GM23338 (cell line): ENCODE data around the gene FAM8A1. TPM values are rescaled to one million over a fixed set of nuclear protein-coding genes. Genes with fewer than 3 reads are reported as not detected.
A peak's percentile ranks its signal among the peaks of the same experiment; 100 is the strongest.

Experiments
- ATAC-seq: fragments of 200-7000 bp; cut with Tn5 transposase; 3 replicates; pipeline ENCODE4 v1.9.1; 2020
- DNase-seq: peaks from one replicate; pipeline ENCODE4 v3.0.0-alpha.2; 2015; ENCODE audit warnings: low spot score
- H2AFZ ChIP-seq: fragments of 200-600 bp; sonication (generic); 2 replicates; pipeline ENCODE4 v1.8.0; 2016; ENCODE audit warnings: antibody characterized with exemption, mild to moderate bottlenecking, moderate library complexity
- H3F3A ChIP-seq: fragments of 200-600 bp; sonication (generic); replicated peaks from 2 replicates; pipeline ENCODE4 v1.8.0; 2017; ENCODE audit warnings: antibody characterized with exemption, mixed run types, low read depth
- H3K27ac ChIP-seq: fragments of 200-600 bp; sonication (generic); 2 replicates; pipeline ENCODE4 v1.6.1; 2016; ENCODE audit warnings: low read depth
- H3K27me3 ChIP-seq: fragments of 200-600 bp; sonication (generic); 2 replicates; pipeline ENCODE4 v1.8.0; 2016; ENCODE audit warnings: mild to moderate bottlenecking, mixed run types, moderate library complexity; ENCODE audit not compliant: insufficient read depth
- H3K36me3 ChIP-seq: fragments of 200-600 bp; sonication (generic); 2 replicates; pipeline ENCODE4 v1.8.0; 2016; ENCODE audit warnings: mild to moderate bottlenecking; ENCODE audit not compliant: insufficient read depth
- H3K4me1 ChIP-seq: fragments of 200-600 bp; sonication (generic); 2 replicates; pipeline ENCODE4 v1.8.0; 2016; ENCODE audit warnings: mild to moderate bottlenecking, moderate library complexity; ENCODE audit not compliant: insufficient read depth
- H3K4me2 ChIP-seq: fragments of 200-600 bp; sonication (generic); 2 replicates; pipeline ENCODE4 v1.7.1; 2017; ENCODE audit warnings: mixed run types
- H3K4me3 ChIP-seq: fragments of 200-600 bp; sonication (generic); 2 replicates; pipeline ENCODE4 v1.6.1; 2016; ENCODE audit warnings: mixed run types
- H3K79me2 ChIP-seq: fragments of 200-600 bp; sonication (generic); replicated peaks from 2 replicates; pipeline ENCODE4 v1.8.0; 2017; ENCODE audit warnings: mild to moderate bottlenecking; ENCODE audit not compliant: insufficient read depth
- H3K9me2 ChIP-seq: fragments of 200-600 bp; sonication (generic); 2 replicates; pipeline ENCODE4 v1.8.0; 2017; ENCODE audit not compliant: insufficient read depth
- H4K20me1 ChIP-seq: fragments of 200-600 bp; sonication (generic); replicated peaks from 2 replicates; pipeline ENCODE4 v1.8.0; 2017; ENCODE audit warnings: mild to moderate bottlenecking; ENCODE audit not compliant: insufficient read depth
- H3K27ac Mint-ChIP-seq: 2 replicates; pipeline ENCODE4 v1.8.0; 2020; ENCODE audit warnings: inconsistent platforms, mild to moderate bottlenecking, moderate library complexity, mixed read lengths
- H3K27me3 Mint-ChIP-seq: 3 replicates; pipeline ENCODE4 v1.8.0; 2022; ENCODE audit warnings: low read depth, mild to moderate bottlenecking, moderate library complexity, mixed read lengths, inconsistent platforms; ENCODE audit not compliant: insufficient read depth, poor library complexity
- H3K36me3 Mint-ChIP-seq: 3 replicates; pipeline ENCODE4 v1.8.0; 2021; ENCODE audit warnings: low read depth, mild to moderate bottlenecking, inconsistent platforms, moderate library complexity, mixed read lengths
- H3K4me1 Mint-ChIP-seq: 3 replicates; pipeline ENCODE4 v1.8.0; 2020; ENCODE audit warnings: mild to moderate bottlenecking, inconsistent platforms, mixed read lengths
- H3K4me3 Mint-ChIP-seq: 3 replicates; pipeline ENCODE4 v1.8.0; 2021; ENCODE audit warnings: moderate library complexity, mild to moderate bottlenecking, inconsistent platforms, mixed read lengths
- H3K9me3 Mint-ChIP-seq: 3 replicates; pipeline ENCODE4 v1.8.0; 2020; ENCODE audit warnings: moderate library complexity, mild to moderate bottlenecking, inconsistent platforms, mixed read lengths
- CREB1 ChIP-seq: fragments of 250-450 bp; sonication (Bioruptor Pico); IDR thresholded peaks from 2 replicates; pipeline ENCODE4 v1.5.0; 2020; ENCODE audit warnings: low read depth, mild to moderate bottlenecking, moderate library complexity
- EZH2 ChIP-seq: fragments of 200-600 bp; sonication (generic); IDR thresholded peaks from one replicate; pipeline ENCODE4 v1.8.0; 2017; ENCODE audit warnings: antibody characterized with exemption, mild to moderate bottlenecking, low read depth; ENCODE audit not compliant: unreplicated experiment
- JUNB ChIP-seq: IDR thresholded peaks from one replicate; pipeline ENCODE4 v1.6.1; 2016; ENCODE audit warnings: antibody characterized with exemption; ENCODE audit not compliant: unreplicated experiment
- POLR2AphosphoS5 ChIP-seq: IDR thresholded peaks from 2 replicates; pipeline ENCODE4 v1.6.1; 2016; ENCODE audit warnings: antibody characterized with exemption, low read depth
- STAT1 ChIP-seq: IDR thresholded peaks from one replicate; pipeline ENCODE4 v1.6.1; 2016; ENCODE audit warnings: antibody characterized with exemption; ENCODE audit not compliant: unreplicated experiment
- ZNF114 ChIP-seq: fragments of 250-450 bp; sonication (Bioruptor Pico); IDR thresholded peaks from 2 replicates; pipeline ENCODE4 v1.5.0; 2020; ENCODE audit warnings: mild to moderate bottlenecking, moderate library complexity
- ZNF331 ChIP-seq: fragments of 250-450 bp; sonication (Bioruptor Pico); IDR thresholded peaks from 2 replicates; pipeline ENCODE4 v1.5.0; 2020; ENCODE audit warnings: low read depth, mild to moderate bottlenecking, moderate library complexity
- polyA plus RNA-seq: library from polyadenylated mRNA; unstranded; fragments of >200 nt; fragmentation: Nextera tagmentation; extraction: Ambion mirVana; gene quantifications from 2 replicates; pipeline ENCODE4 v1.2.1, GENCODE V29; 2016
- total RNA-seq: library from RNA; depleted of rRNA; stranded (reverse); fragments of >200 nt; shearing (Covaris generic); gene quantifications from 2 replicates; pipeline ENCODE4 v1.2.3, GENCODE V29; 2014
- TF ChIP-seq, protein P1 (sequence below), 2 experiments: fragments of 200-600 bp in 1 of 2; sonication (generic) in 1 of 2; conservative IDR thresholded peaks; 2 replicates each; pipeline versions ENCODE4 v1.5.1 to v1.6.1; 2016 to 2017; ENCODE audit warnings: antibody characterized with exemption in 2 of 2, low read depth in 2 of 2, mild to moderate bottlenecking in 2 of 2, moderate library complexity in 1 of 2
- TF ChIP-seq, protein P2 (sequence below): fragments of 250-450 bp; sonication (Bioruptor Pico); IDR thresholded peaks from 2 replicates; pipeline ENCODE4 v1.5.0; 2020; ENCODE audit warnings: mild to moderate bottlenecking, moderate library complexity

The FAM8A1 gene
- total and polyA plus RNA-seq, 2 experiments from 2014 or later: 4.0 to 15.6 TPM

DNA sequence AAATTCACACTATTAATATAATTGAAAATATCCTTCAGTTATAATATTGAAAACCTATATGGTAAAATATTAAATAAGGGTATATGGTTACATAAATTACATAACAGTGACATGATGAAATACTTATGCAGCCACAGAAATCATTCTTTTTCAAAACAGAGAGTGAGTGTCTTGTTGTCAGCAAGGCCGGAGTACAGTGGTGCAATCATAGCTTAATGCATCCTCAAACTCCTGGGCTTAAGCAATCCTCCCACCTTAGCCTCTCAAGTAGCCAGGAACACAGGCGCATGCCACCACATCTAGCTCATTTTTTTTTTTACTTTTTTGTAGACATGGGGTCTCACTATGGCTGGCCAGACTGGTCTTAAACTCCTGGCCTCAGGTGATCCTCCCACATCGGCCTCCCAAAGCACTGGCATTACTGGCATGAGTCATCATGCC lies 40.4 kb downstream of the FAM8A1 start:
- TF ChIP-seq CREB1 (no peak), JUNB (no peak)
- TF ChIP-seq, protein P1, sequence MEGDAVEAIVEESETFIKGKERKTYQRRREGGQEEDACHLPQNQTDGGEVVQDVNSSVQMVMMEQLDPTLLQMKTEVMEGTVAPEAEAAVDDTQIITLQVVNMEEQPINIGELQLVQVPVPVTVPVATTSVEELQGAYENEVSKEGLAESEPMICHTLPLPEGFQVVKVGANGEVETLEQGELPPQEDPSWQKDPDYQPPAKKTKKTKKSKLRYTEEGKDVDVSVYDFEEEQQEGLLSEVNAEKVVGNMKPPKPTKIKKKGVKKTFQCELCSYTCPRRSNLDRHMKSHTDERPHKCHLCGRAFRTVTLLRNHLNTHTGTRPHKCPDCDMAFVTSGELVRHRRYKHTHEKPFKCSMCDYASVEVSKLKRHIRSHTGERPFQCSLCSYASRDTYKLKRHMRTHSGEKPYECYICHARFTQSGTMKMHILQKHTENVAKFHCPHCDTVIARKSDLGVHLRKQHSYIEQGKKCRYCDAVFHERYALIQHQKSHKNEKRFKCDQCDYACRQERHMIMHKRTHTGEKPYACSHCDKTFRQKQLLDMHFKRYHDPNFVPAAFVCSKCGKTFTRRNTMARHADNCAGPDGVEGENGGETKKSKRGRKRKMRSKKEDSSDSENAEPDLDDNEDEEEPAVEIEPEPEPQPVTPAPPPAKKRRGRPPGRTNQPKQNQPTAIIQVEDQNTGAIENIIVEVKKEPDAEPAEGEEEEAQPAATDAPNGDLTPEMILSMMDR (conservative IDR thresholded peaks at IDR 0.05; ENCODE audit: low read depth in 2 of 2): no peak
- no peaks in the 10 kb centered on the region for H3K9me2 ChIP-seq
- no peak overlapping the region for H3K4me3 ChIP-seq
- H3K9me3 Mint-ChIP-seq: no peaks in the 10 kb centered on the region
- no peak overlapping the region for H2AFZ ChIP-seq
- H3K27ac ChIP-seq: no peak overlapping the region
- H3K4me1 ChIP-seq: no peaks in the 10 kb centered on the region
- H3K27ac Mint-ChIP-seq: peak overlapping the region; percentile 32; the same call in 1 of the 2 replicates
- no peak for DNase-seq
- H3K4me2 ChIP-seq: no peak overlapping the region
- H4K20me1 ChIP-seq: peaks cover 16% of the 10 kb centered on the region
- no peaks in the 10 kb centered on the region for H3K27me3 ChIP-seq
- H3K36me3 ChIP-seq: peaks cover 47% of the 10 kb centered on the region
- no peaks in the 10 kb centered on the region; the same call in 2 of the 3 replicates for H3K4me1 Mint-ChIP-seq
- no peak for ATAC-seq
- H3F3A ChIP-seq: no peaks in the 10 kb centered on the region
- H3K4me3 Mint-ChIP-seq: no peak overlapping the region
- H3K79me2 ChIP-seq: peaks cover 41% of the 10 kb centered on the region
- peaks cover 90% of the 10 kb centered on the region for H3K36me3 Mint-ChIP-seq
- H3K27me3 Mint-ChIP-seq: peaks cover 2% of the 10 kb centered on the region

DNA sequence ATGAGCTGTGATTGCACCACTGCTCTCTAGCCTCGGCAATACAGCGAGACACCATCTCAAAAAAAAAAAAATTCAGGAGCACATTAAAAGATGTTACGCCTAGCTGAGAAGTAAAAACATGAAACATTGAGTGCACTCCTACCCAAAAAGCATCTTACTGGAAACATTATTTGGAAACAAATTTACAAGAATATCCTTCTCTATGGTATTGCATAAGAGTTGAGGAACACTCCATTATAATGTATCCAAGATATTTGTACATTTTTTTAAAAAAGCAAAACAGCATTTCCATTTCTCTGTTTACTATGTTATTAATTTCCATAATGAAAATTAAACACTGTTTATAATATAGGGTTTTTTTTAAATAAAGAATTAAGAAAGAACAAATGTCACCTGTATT lies 48.6 kb downstream of the FAM8A1 start:
- Histone ChIP-seq H3K27ac (no peak overlapping the region), H3K4me1 (no peaks in the 10 kb centered on the region), H3K9me2 (no peaks in the 10 kb centered on the region), H3K4me2 (no peak overlapping the region), H3K36me3 (peaks cover 59% of the 10 kb centered on the region), H3K27me3 (no peaks in the 10 kb centered on the region), H3K4me3 (no peak overlapping the region), H3K79me2 (peaks cover 15% of the 10 kb centered on the region; the same call in 1 of the 2 replicates), H4K20me1 (no peaks in the 10 kb centered on the region; the same call in 1 of the 2 replicates), H2AFZ (no peak overlapping the region), H3F3A (no peaks in the 10 kb centered on the region)
- ATAC-seq (no peak), DNase-seq (no peak)
- H3K27ac Mint-ChIP-seq: no peak overlapping the region
- H3K9me3 Mint-ChIP-seq: no peaks in the 10 kb centered on the region
- no peak overlapping the region for H3K4me3 Mint-ChIP-seq
- peaks cover 2% of the 10 kb centered on the region for H3K27me3 Mint-ChIP-seq
- TF ChIP-seq ZNF114 (no peak), JUNB (no peak)
- H3K36me3 Mint-ChIP-seq: peaks cover 73% of the 10 kb centered on the region
- no peaks in the 10 kb centered on the region for H3K4me1 Mint-ChIP-seq

DNA sequence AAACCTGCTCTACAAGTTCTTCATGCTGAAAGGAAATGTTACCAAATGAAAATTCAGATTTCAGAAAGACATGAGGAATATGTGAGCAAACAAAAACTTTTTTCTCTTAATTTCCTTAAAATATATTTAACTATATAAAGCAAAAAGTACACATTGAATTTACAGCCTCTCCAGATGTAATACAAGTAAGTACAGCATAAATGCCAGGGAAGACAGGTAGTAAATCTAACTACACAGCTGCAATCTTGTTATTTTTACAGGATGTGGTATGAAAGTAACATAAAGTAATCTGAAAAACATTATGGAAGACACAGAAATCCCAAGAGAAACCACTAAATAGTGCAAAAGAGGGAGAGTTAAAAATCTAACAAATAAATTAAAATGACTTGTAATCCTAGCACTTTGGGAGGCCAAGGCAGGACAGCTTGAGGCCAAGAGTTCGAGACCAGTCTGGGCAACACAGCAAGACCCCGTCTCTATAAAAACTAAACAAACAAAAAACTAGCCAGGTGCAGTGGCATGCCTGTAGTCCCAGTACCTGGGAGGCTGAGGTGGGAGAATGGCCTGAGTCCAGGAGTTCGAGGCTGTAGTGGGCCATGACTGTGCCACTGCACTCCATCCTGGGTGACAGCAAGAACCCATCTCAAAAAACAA lies 50.7 kb downstream of the FAM8A1 start:
- H3K27ac ChIP-seq: no peak overlapping the region
- ATAC-seq: no peak
- peaks cover 2% of the 10 kb centered on the region for H3K27me3 Mint-ChIP-seq
- H3K4me2 ChIP-seq: no peak overlapping the region
- H3K27me3 ChIP-seq: no peaks in the 10 kb centered on the region
- peaks cover 51% of the 10 kb centered on the region for H3K36me3 ChIP-seq
- H3K4me1 ChIP-seq: no peaks in the 10 kb centered on the region
- H3K9me3 Mint-ChIP-seq: no peaks in the 10 kb centered on the region
- peaks cover 32% of the 10 kb centered on the region for H3K79me2 ChIP-seq
- DNase-seq: no peak
- H4K20me1 ChIP-seq: peaks cover 12% of the 10 kb centered on the region
- H3K27ac Mint-ChIP-seq: no peak overlapping the region
- no peaks in the 10 kb centered on the region; the same call in 1 of the 2 replicates for H3F3A ChIP-seq
- peaks cover 71% of the 10 kb centered on the region for H3K36me3 Mint-ChIP-seq
- no peak overlapping the region for H3K4me3 ChIP-seq
- H3K4me1 Mint-ChIP-seq: no peaks in the 10 kb centered on the region
- no peaks in the 10 kb centered on the region for H3K9me2 ChIP-seq
- H2AFZ ChIP-seq: no peak overlapping the region
- H3K4me3 Mint-ChIP-seq: no peak overlapping the region
- TF ChIP-seq ZNF114 (no peak), ZNF331 (no peak), POLR2AphosphoS5 (no peak), EZH2 (no peak), STAT1 (no peak)
- TF ChIP-seq, protein P2, sequence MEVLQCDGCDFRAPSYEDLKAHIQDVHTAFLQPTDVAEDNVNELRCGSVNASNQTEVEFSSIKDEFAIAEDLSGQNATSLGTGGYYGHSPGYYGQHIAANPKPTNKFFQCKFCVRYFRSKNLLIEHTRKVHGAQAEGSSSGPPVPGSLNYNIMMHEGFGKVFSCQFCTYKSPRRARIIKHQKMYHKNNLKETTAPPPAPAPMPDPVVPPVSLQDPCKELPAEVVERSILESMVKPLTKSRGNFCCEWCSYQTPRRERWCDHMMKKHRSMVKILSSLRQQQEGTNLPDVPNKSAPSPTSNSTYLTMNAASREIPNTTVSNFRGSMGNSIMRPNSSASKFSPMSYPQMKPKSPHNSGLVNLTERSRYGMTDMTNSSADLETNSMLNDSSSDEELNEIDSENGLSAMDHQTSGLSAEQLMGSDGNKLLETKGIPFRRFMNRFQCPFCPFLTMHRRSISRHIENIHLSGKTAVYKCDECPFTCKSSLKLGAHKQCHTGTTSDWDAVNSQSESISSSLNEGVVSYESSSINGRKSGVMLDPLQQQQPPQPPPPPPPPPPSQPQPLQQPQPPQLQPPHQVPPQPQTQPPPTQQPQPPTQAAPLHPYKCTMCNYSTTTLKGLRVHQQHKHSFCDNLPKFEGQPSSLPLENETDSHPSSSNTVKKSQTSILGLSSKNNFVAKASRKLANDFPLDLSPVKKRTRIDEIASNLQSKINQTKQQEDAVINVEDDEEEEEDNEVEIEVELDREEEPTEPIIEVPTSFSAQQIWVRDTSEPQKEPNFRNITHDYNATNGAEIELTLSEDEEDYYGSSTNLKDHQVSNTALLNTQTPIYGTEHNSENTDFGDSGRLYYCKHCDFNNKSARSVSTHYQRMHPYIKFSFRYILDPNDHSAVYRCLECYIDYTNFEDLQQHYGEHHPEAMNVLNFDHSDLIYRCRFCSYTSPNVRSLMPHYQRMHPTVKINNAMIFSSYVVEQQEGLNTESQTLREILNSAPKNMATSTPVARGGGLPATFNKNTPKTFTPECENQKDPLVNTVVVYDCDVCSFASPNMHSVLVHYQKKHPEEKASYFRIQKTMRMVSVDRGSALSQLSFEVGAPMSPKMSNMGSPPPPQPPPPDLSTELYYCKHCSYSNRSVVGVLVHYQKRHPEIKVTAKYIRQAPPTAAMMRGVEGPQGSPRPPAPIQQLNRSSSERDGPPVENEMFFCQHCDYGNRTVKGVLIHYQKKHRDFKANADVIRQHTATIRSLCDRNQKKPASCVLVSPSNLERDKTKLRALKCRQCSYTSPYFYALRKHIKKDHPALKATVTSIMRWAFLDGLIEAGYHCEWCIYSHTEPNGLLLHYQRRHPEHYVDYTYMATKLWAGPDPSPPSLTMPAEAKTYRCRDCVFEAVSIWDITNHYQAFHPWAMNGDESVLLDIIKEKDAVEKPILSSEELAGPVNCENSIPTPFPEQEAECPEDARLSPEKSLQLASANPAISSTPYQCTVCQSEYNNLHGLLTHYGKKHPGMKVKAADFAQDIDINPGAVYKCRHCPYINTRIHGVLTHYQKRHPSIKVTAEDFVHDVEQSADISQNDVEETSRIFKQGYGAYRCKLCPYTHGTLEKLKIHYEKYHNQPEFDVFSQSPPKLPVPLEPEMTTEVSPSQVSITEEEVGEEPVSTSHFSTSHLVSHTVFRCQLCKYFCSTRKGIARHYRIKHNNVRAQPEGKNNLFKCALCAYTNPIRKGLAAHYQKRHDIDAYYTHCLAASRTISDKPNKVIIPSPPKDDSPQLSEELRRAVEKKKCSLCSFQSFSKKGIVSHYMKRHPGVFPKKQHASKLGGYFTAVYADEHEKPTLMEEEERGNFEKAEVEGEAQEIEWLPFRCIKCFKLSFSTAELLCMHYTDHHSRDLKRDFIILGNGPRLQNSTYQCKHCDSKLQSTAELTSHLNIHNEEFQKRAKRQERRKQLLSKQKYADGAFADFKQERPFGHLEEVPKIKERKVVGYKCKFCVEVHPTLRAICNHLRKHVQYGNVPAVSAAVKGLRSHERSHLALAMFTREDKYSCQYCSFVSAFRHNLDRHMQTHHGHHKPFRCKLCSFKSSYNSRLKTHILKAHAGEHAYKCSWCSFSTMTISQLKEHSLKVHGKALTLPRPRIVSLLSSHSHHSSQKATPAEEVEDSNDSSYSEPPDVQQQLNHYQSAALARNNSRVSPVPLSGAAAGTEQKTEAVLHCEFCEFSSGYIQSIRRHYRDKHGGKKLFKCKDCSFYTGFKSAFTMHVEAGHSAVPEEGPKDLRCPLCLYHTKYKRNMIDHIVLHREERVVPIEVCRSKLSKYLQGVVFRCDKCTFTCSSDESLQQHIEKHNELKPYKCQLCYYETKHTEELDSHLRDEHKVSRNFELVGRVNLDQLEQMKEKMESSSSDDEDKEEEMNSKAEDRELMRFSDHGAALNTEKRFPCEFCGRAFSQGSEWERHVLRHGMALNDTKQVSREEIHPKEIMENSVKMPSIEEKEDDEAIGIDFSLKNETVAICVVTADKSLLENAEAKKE: no peak
